HepG2 (cell line): ENCODE results near the gene EGR2. TPM values are rescaled to one million over a fixed set of nuclear protein-coding genes. Genes with fewer than 3 reads are reported as not detected.
A peak's percentile ranks its signal among the peaks of the same experiment; 100 is the strongest.

Experiments used
- CEBPB ChIP-seq: IDR thresholded peaks from 2 replicates; pipeline ENCODE4 v1.6.1; 2011; ENCODE audit warnings: low read depth, low read length, improper control_type of control experiment, borderline replicate concordance
- ETS1 ChIP-seq: sonication (generic); formaldehyde crosslinking; IDR thresholded peaks from 2 replicates; pipeline ENCODE4 v1.4.0; 2020; ENCODE audit warnings: missing genetic modification reagents
- GPN1 ChIP-seq: sonication (generic); formaldehyde crosslinking; IDR thresholded peaks from 2 replicates; pipeline ENCODE4 v1.5.1; 2020; ENCODE audit warnings: missing genetic modification reagents, borderline replicate concordance
- HNRNPK ChIP-seq: fragments of 200-400 bp; formaldehyde crosslinking; IDR thresholded peaks from 2 replicates; pipeline ENCODE4 v1.6.1; 2018; ENCODE audit warnings: low read length, low read depth, moderate library complexity, mild to moderate bottlenecking; ENCODE audit not compliant: poor library complexity, severe bottlenecking
- KLF13 ChIP-seq: sonication (generic); formaldehyde crosslinking; IDR thresholded peaks from 2 replicates; pipeline ENCODE4 v1.4.0; 2020; ENCODE audit warnings: mild to moderate bottlenecking, missing genetic modification reagents
- PHF21A ChIP-seq: sonication (generic); formaldehyde crosslinking; IDR thresholded peaks from 2 replicates; pipeline ENCODE4 v1.5.0; 2020; ENCODE audit warnings: mild to moderate bottlenecking, missing genetic modification reagents
- RERE ChIP-seq: IDR thresholded peaks from 2 replicates; pipeline ENCODE4 v1.6.1; 2016; ENCODE audit warnings: low read depth, missing genetic modification reagents, missing compliant biosample characterization
- SKI ChIP-seq: fragments of 450-650 bp; IDR thresholded peaks from one replicate; pipeline ENCODE4 v1.6.1; 2018; ENCODE audit warnings: mild to moderate bottlenecking; ENCODE audit not compliant: partially characterized antibody
- SMARCE1 ChIP-seq: fragments of 450-650 bp; IDR thresholded peaks from 2 replicates; pipeline ENCODE4 v1.6.1; 2017; ENCODE audit warnings: borderline replicate concordance
- SMYD3 ChIP-seq: sonication (generic); formaldehyde crosslinking; IDR thresholded peaks from 2 replicates; pipeline ENCODE4 v1.8.1; 2023; ENCODE audit warnings: mild to moderate bottlenecking, missing genetic modification reagents
- YEATS4 ChIP-seq: sonication (generic); formaldehyde crosslinking; IDR thresholded peaks from 2 replicates; pipeline ENCODE4 v1.4.0; 2020; ENCODE audit warnings: missing genetic modification reagents, borderline replicate concordance
- ZNF570 ChIP-seq: sonication (generic); formaldehyde crosslinking; IDR thresholded peaks from 2 replicates; pipeline ENCODE4 v1.4.0; 2020; ENCODE audit warnings: mild to moderate bottlenecking, missing genetic modification reagents, borderline replicate concordance
- ZNF652 ChIP-seq: IDR thresholded peaks from 2 replicates; pipeline ENCODE4 v1.6.1; 2016; ENCODE audit warnings: low read depth, borderline replicate concordance
- ZNF772 ChIP-seq: sonication (generic); formaldehyde crosslinking; IDR thresholded peaks from 2 replicates; pipeline ENCODE4 v1.5.0; 2020; ENCODE audit warnings: mild to moderate bottlenecking, missing genetic modification reagents
- ZNF777 ChIP-seq: sonication (generic); formaldehyde crosslinking; IDR thresholded peaks from 2 replicates; pipeline ENCODE4 v1.4.0; 2020; ENCODE audit warnings: missing genetic modification reagents
- polyA plus RNA-seq, 8 experiments: library from polyadenylated mRNA; depleted of rRNA in 3 of 8; stranded (reverse) in 7 of 8; unstranded in 1 of 8; fragments of >200 nt; fragmentation: Illumina TruSeq in 4 of 8; extraction: Trizol in 4 of 8; gene quantifications; 2 replicates each; pipeline versions ENCODE4 v1.2.1 to v1.2.3, GENCODE V29; 2011 to 2016; ENCODE audit warnings: low read depth in 4 of 8, missing spikeins in 1 of 8, mixed read lengths in 1 of 8; ENCODE audit not compliant: insufficient read depth in 1 of 8
- total RNA-seq, 5 experiments: library from RNA; depleted of rRNA; stranded (reverse); fragments of >200 nt; fragmentation: Illumina TruSeq; extraction: Trizol; gene quantifications; 2 replicates each; pipeline ENCODE4 v1.2.3, GENCODE V29; 2016; ENCODE audit warnings: low read depth in 1 of 5
- TF ChIP-seq, protein P1 (sequence below): sonication (generic); formaldehyde crosslinking; IDR thresholded peaks from 2 replicates; pipeline ENCODE4 v1.4.0; 2020; ENCODE audit warnings: missing genetic modification reagents, mild to moderate bottlenecking, borderline replicate concordance

Gene EGR2
- total and polyA plus RNA-seq, 2 of the 13 experiments (the other 11 are each of a cell fraction or from before 2014, with no cell fraction given), result 0.11 to 0.15 TPM

DNA sequence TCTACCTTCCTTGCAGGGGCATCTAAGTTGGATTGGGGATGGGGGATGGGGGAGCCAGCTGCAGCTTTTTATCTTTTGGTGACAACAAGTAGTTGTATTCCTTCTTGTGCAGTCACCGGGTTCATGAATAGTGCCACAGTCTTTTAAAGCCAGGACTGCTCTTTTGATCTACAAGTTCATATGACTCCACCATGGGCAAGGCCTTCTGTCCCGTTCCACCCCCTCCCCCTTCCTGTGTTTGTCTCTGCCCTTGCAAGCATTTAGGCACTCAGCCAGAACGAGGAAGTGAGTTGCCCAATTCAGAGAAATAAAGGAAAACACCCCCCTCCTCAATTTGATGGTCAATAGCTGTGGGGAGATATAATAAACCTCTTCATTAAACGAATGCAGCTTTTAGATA, 44.8 kb upstream of the EGR2 start (continued):
- TF ChIP-seq, protein P1, sequence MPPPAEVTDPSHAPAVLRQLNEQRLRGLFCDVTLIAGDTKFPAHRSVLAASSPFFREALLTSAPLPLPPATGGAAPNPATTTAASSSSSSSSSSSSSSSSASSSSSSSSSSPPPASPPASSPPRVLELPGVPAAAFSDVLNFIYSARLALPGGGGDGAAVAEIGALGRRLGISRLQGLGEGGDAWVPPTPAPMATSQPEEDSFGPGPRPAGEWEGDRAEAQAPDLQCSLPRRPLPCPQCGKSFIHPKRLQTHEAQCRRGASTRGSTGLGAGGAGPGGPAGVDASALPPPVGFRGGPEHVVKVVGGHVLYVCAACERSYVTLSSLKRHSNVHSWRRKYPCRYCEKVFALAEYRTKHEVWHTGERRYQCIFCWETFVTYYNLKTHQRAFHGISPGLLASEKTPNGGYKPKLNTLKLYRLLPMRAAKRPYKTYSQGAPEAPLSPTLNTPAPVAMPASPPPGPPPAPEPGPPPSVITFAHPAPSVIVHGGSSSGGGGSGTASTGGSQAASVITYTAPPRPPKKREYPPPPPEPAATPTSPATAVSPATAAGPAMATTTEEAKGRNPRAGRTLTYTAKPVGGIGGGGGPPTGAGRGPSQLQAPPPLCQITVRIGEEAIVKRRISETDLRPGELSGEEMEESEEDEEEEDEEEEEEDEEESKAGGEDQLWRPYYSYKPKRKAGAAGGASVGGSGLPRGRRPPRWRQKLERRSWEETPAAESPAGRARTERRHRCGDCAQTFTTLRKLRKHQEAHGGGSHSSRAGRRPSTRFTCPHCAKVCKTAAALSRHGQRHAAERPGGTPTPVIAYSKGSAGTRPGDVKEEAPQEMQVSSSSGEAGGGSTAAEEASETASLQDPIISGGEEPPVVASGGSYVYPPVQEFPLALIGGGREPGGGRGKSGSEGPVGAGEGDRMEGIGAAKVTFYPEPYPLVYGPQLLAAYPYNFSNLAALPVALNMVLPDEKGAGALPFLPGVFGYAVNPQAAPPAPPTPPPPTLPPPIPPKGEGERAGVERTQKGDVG (CRISPR knock-in tag), result no peak
- no peak for TF ChIP-seq ETS1 (CRISPR knock-in tag)
- no peak for TF ChIP-seq ZNF570
- no peak for TF ChIP-seq KLF13
- TF ChIP-seq ZNF777, result no peak
- TF ChIP-seq HNRNPK, result no peak
- no peak for TF ChIP-seq RERE (CRISPR knock-in tag)
- no peak for TF ChIP-seq GPN1
- peak; percentile 33 for TF ChIP-seq SKI
- 0 out of 2 replicates have a peak, but pooled peaks have one; percentile 30 for TF ChIP-seq CEBPB
- no peak for TF ChIP-seq SMARCE1
- TF ChIP-seq YEATS4 (CRISPR knock-in tag), result no peak
- no peak for TF ChIP-seq ZNF772 (CRISPR knock-in tag)
- no peak for TF ChIP-seq PHF21A (CRISPR knock-in tag)
- TF ChIP-seq SMYD3 (CRISPR knock-in tag), result no peak
- no peak for TF ChIP-seq ZNF652
